Daoy (cell line): ENCODE results near the gene RFTN1. TPM values are rescaled to one million over a fixed set of nuclear protein-coding genes. Genes with fewer than 3 reads are reported as not detected.

Experiments used
- DNase-seq: peaks from one replicate; pipeline ENCODE4 v3.0.0-alpha.2; 2015; ENCODE audit warnings: low read depth
- total RNA-seq: library from RNA; depleted of rRNA; stranded (reverse); fragments of >200 nt; shearing (Covaris generic); gene quantifications from 2 replicates; pipeline ENCODE4 v1.2.3, GENCODE V29; 2014

RFTN1 gene
- total RNA-seq, 1 experiment from 2014 or later, result 27.9 TPM

- DNase-seq, result no peak
These were observed 209.2 kb downstream of the RFTN1 start for GRCh38 chr3:16304061-16305010.

GRCh38 chr3:16303037-16303575 is 210.4 kb downstream of the RFTN1 start:
- no peak for DNase-seq

- DNase-seq, result no peak
These were observed 211.3 kb downstream of the RFTN1 start for GRCh38 chr3:16302082-16302631.

GRCh38 chr3:16301507-16301906 is 212.0 kb downstream of the RFTN1 start:
- no peak for DNase-seq

- DNase-seq, result no peak
These were observed 212.6 kb downstream of the RFTN1 start for GRCh38 chr3:16300881-16301359.

GRCh38 chr3:16300307-16300706 is 213.2 kb downstream of the RFTN1 start:
- DNase-seq, result peak; percentile 43

- no peak for DNase-seq
These were observed 213.8 kb downstream of the RFTN1 start for GRCh38 chr3:16299746-16300145.

GRCh38 chr3:16298891-16299290 is 214.6 kb downstream of the RFTN1 start:
- DNase-seq, result no peak

- no peak for DNase-seq
These were observed 215.3 kb downstream of the RFTN1 start for GRCh38 chr3:16297997-16298885.

GRCh38 chr3:16295298-16295890 is 218.1 kb downstream of the RFTN1 start:
- DNase-seq, result no peak

- DNase-seq, result no peak
These were observed 218.7 kb downstream of the RFTN1 start for GRCh38 chr3:16294844-16295243.

GRCh38 chr3:16290827-16291196 is 222.7 kb downstream of the RFTN1 start:
- DNase-seq, result no peak

GRCh38 chr3:16290007-16290826 is 223.3 kb downstream of the RFTN1 start:
- peak; percentile 36 for DNase-seq

- DNase-seq, result no peak
These were observed 224.2 kb downstream of the RFTN1 start for GRCh38 chr3:16289144-16289889.

- DNase-seq, result no peak
These were observed 224.8 kb downstream of the RFTN1 start for GRCh38 chr3:16288664-16289063.

- no peak for DNase-seq
These were observed 226.6 kb downstream of the RFTN1 start for GRCh38 chr3:16286751-16287543.

GRCh38 chr3:16286161-16286560 is 227.3 kb downstream of the RFTN1 start:
- no peak for DNase-seq

- no peak for DNase-seq
These were observed 228.9 kb downstream of the RFTN1 start for GRCh38 chr3:16284633-16285032.

GRCh38 chr3:16280671-16281070 is 232.8 kb downstream of the RFTN1 start:
- no peak for DNase-seq
